SW 1271 (cell line): ENCODE data around the gene CDH4.

Experiments used
- DNase-seq, 2 experiments: peaks; one replicate each; lab custom pipeline; 2025; lab: John Stamatoyannopoulos, UW

The CDH4 gene

GRCh38 chr20:61736001-61736635 is 484.1 kb downstream of the CDH4 start:
- DNase-seq = no peak

GRCh38 chr20:61736751-61737310 is 484.8 kb downstream of the CDH4 start:
- no peak for DNase-seq

GRCh38 chr20:61737346-61737745 is 485.3 kb downstream of the CDH4 start:
- DNase-seq = no peak

GRCh38 chr20:61737812-61738443 is 485.9 kb downstream of the CDH4 start:
- DNase-seq = no peak

- DNase-seq = no peak
Observed at GRCh38 chr20:61738601-61739069, 486.6 kb downstream of the CDH4 start.

- DNase-seq = no peak
Observed at GRCh38 chr20:61739086-61739831, 487.2 kb downstream of the CDH4 start.

GRCh38 chr20:61739832-61740118 is 487.7 kb downstream of the CDH4 start:
- DNase-seq = no peak

- no peak for DNase-seq
Observed at GRCh38 chr20:61742097-61742825, 490.2 kb downstream of the CDH4 start.

GRCh38 chr20:61743606-61744005 is 491.5 kb downstream of the CDH4 start:
- DNase-seq = no peak

- no peak for DNase-seq
Observed at GRCh38 chr20:61744691-61745396, 492.8 kb downstream of the CDH4 start.

GRCh38 chr20:61745397-61746146 is 493.5 kb downstream of the CDH4 start:
- no peak for DNase-seq

GRCh38 chr20:61746147-61746646 is 494.1 kb downstream of the CDH4 start:
- DNase-seq = no peak

- no peak for DNase-seq
Observed at GRCh38 chr20:61746781-61747180, 494.7 kb downstream of the CDH4 start.

- no peak for DNase-seq
Observed at GRCh38 chr20:61748376-61748775, 496.3 kb downstream of the CDH4 start.

- no peak for DNase-seq
Observed at GRCh38 chr20:61749406-61750075, 497.5 kb downstream of the CDH4 start.

- DNase-seq = no peak
Observed at GRCh38 chr20:61750093-61750492, 498.0 kb downstream of the CDH4 start.

GRCh38 chr20:61752576-61752975 is 500.5 kb downstream of the CDH4 start:
- DNase-seq = no peak

GRCh38 chr20:61753316-61753942 is 501.4 kb downstream of the CDH4 start:
- DNase-seq = peak; percentile 22 to 50
